IPS-NIHi7 (cell line): ENCODE measurements around the gene COL11A2.

ENCODE experiments used
- DNase-seq: peaks from one replicate; pipeline ENCODE4 v3.0.0; 2012; ENCODE audit warnings: mixed read lengths; ENCODE audit errors: extremely low spot score

COL11A2 gene

DNA sequence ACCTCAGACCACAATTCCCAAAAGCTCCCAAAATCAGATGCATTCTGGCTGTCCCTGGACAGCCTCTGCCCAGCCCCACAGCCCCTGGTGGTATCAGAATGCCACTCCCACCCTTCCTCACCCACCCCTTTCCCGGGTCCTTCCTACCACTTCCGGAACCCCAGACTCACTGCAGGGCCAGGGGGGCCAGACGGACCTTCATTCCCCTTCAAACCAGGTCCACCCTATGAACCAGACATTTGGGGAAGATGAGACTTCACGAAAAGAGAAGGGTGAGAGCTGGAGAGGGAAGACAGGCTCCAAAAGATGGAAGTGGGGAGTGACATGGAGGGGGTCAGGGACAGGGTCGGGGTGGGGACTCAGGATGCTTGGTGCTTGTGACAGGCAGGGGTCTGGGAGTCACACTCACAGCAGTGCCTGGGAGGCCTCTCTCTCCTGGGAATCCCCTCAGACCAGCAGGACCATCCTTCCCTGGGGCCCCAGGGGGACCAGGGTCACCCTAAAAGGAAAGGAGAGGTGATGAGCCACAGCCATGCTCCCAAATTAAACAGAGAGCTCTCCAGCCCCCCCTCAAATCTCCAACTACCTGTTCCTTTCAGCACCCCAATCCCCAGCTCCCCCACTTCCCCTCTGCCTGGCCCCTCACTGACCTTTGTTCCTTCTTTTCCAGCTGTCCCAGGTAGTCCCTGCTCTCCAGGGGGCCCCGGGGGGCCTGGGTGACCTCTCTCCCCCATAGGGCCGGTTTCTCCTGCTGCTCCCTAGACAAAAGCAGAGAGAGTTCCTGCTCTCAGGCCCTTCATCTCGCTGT, 20.2 kb downstream of the COL11A2 start:
- no peak for DNase-seq

DNA sequence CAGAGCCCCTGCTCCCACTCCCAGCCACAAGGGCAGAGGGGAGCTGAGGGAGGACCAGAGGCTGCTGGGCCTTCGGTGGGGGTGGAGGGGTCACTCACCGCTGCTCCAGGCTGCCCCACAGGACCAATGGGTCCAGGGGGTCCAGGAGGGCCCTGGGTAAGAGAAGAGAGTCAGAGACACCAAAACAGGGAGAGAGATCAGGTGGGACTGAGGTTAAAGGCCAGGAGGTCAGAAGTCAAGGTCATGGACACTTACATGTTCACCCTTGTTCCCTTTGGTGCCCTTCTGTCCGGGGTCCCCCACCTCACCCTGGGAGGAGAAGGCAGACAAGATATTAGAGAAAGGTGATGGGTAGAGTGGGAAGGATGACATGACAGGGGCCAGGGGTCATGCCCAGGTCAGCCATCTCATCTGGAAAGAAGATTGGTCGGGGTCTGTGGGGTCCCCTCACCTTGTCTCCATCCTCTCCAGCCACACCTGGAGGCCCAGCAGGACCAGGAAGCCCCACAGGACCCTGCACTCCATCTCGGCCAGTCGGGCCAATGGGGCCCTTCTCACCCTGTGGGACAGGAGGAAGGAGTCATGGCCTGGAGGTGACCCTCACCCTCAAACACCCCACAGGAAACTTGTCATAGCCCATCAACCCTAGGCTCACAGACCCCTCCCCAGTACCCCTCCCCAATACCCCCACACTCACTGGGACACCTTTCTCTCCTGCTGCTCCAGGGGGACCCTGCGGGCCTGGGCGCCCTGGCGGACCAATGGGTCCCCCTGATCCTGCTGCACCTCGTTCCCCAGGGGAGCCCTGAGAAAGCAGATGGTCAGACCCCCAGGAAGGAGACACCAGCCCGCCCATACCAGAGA, 21.0 kb downstream of the COL11A2 start:
- DNase-seq, result no peak

DNA sequence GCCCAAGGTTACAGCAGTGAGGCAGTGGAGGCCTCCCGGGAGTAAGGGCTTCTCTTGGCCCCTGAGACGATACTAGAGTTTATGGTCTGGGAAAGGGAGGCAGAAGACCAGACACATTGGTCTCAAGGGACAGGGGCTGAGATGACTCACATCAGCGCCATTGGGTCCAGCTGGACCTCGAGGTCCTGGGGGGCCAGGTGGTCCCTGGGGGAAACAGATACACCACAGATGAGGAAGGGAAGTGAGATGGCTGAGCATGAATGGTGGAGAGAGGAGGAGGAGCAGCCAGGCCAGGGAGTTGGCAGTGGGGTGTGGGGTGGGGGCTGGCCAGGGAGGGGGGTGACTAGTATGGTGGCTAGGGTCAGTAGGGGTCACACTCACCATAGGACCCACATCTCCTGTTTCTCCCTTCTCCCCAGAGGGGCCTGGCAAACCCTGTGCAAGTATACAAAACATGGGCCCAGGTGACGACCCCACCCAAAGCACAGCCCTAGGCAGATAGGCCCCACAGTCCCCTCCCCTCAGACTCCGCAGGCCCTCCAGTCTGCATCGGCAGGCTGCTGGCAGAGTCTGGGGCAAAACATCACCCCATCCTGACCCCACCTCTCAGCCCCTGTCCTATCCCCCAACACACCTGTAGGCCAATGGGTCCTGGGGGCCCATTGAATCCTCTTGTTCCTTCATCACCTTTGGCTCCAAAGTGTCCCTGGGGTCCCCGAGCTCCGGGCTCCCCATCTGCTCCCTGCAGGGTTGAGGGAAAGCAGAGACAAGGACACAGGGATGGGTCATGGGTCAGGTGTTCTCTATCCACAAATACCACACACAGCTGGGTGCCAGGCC, 21.9 kb downstream of the COL11A2 start:
- no peak for DNase-seq

- DNase-seq, result no peak
These were observed 22.7 kb downstream of the COL11A2 start for GRCh38 chr6:33169291-33170175.

- DNase-seq, result no peak
These were observed 23.6 kb downstream of the COL11A2 start for GRCh38 chr6:33168639-33169038.

GRCh38 chr6:33168284-33168601, 24.0 kb downstream of the COL11A2 start:
- no peak for DNase-seq

- no peak for DNase-seq
These were observed 24.6 kb downstream of the COL11A2 start for GRCh38 chr6:33167374-33168283.

- no peak for DNase-seq
These were observed 25.5 kb downstream of the COL11A2 start for GRCh38 chr6:33166811-33167210.

- no peak for DNase-seq
These were observed 25.9 kb downstream of the COL11A2 start for GRCh38 chr6:33166363-33166762.

- no peak for DNase-seq
These were observed 26.5 kb downstream of the COL11A2 start for GRCh38 chr6:33165581-33166258.

DNA sequence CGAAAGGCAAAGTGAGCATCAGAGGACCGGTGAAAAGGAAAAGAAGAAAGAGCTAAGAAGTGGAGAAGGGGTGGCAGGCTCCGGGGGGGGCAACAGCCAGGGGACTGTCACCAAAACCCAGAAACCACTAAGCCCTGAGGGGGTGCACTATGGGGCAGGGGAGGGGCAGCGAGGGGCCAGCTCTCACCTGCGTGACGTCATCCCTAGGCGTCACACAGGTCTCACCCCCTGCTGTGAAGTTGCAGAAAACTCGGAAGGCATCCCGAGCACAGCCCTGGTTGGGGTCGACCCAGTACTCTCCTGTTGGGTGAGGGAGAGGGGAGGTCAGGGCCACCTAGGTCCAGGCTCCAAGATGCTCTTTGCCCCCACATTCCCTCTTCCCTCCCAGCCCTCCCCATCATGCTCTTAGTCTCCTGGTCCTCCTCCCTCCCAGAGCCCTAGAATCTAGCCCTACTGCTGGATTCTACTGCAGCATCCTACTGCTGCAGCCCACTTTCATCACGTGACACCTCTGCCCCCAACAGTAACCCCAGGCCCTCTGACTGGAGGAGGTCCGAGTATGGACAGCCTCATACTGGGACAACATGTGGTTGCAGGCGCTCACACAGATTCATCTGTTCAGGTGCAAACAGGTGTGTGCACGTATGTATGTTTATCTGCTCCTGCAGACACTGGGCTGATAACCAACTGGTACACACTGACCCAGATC, 27.4 kb downstream of the COL11A2 start:
- DNase-seq, result no peak

GRCh38 chr6:33164176-33164575, 28.1 kb downstream of the COL11A2 start:
- no peak for DNase-seq

DNA sequence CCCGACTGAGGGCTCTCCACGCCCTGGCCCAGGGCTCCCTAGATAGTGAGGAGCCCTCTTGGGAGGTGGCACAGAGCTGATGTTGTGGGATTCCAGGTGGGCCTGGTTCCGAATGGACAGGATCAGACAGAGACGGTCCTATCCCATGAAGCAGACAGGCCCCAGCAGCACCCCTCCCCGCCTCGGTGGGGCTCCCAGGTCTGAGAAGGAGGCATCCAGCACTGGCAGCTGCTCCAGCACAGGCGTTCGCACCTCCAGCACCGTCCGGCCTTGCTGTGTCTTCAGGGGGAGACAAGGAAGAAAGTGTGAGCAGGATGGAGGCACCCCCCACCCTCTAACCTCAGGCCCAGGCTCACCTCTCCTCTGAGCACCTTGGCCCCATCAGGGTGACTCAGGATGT, 28.7 kb downstream of the COL11A2 start:
- no peak for DNase-seq

- DNase-seq, result peak; percentile 93
These were observed 30.6 kb downstream of the COL11A2 start for GRCh38 chr6:33161354-33162331.

DNA sequence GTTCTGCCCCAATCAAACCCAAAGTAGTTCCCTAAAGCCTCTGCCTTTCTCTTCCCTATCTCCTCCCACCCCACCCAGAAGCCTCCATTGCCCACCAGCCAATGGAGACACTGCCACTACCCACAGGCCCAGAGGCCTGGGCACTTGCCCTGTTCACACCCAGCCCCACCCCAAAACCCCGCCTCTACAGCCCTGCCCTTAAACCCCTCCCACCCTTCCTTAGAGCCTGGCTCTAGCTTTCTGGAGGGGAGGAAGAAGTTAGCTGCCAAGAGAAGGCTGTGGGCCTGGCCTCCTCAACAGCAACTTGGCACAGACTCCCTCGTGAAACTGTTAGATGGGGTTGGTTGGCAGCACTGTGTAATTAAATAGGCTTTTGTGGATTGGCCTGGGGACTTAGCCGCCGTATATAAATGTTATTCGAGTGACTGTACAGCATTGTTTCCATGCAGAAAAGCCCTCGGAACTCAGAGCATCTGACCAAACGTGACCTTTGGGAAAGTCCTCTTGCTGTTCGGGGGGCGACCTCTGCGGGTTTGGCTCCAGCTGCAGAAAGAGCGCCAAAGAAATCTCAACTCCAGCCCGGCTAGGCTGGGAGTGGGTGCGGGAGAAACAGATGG, 31.4 kb downstream of the COL11A2 start:
- DNase-seq, result peak; percentile 58

DNA sequence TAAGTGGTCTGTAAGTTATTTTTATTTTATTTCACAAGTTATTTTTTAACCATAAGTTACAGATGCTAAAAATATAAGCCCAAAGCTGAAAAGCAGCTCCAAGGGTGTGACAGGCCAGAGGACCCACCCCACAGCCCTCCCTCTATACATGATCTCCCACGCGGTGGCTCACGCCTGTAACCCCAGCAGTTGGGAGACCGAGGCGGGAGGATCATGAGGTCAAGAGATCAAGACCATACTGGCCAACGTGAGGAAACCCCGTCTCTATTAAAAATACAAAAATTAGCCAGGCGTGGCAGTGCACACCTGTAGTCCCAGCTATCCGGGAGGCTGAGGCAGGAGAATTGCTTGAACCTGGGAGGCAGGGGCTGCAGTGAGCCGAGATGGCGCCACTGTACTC, 32.2 kb downstream of the COL11A2 start:
- no peak for DNase-seq

- DNase-seq, result no peak
These were observed 35.3 kb downstream of the COL11A2 start for GRCh38 chr6:33156964-33157363.
